Ishikawa (cell line): ENCODE results near the gene NEK8.
A peak's percentile ranks its signal among the peaks of the same experiment; 100 is the strongest.

Experiments
- CEBPB ChIP-seq: IDR thresholded peaks from 2 replicates; pipeline ENCODE4 v1.6.1; 2012
- CREB1 ChIP-seq: IDR thresholded peaks from 2 replicates; pipeline ENCODE4 v1.6.1; 2012; ENCODE audit warnings: low read depth
- EGR1 ChIP-seq: IDR thresholded peaks from 2 replicates; pipeline ENCODE4 v1.6.1; 2012
- EP300 ChIP-seq: IDR thresholded peaks from 2 replicates; pipeline ENCODE4 v1.6.1; 2012; ENCODE audit warnings: borderline replicate concordance
- FOXM1 ChIP-seq: IDR thresholded peaks from 2 replicates; pipeline ENCODE4 v1.6.1; 2012; ENCODE audit warnings: low read depth, borderline replicate concordance
- MAX ChIP-seq: IDR thresholded peaks from 2 replicates; pipeline ENCODE4 v1.6.1; 2012
- NFIC ChIP-seq: IDR thresholded peaks from 2 replicates; pipeline ENCODE4 v1.6.1; 2012
- RAD21 ChIP-seq: IDR thresholded peaks from 2 replicates; pipeline ENCODE4 v1.6.1; 2012; ENCODE audit warnings: low read depth
- TAF1 ChIP-seq: IDR thresholded peaks from 2 replicates; pipeline ENCODE4 v1.6.1; 2012; ENCODE audit warnings: low read depth, mild to moderate bottlenecking
- TCF12 ChIP-seq: IDR thresholded peaks from 2 replicates; pipeline ENCODE4 v1.6.1; 2012; ENCODE audit warnings: low read depth
- TEAD4 ChIP-seq: IDR thresholded peaks from 2 replicates; pipeline ENCODE4 v1.6.1; 2012
- USF1 ChIP-seq: IDR thresholded peaks from 2 replicates; pipeline ENCODE4 v1.6.1; 2012
- YY1 ChIP-seq: IDR thresholded peaks from 2 replicates; pipeline ENCODE4 v1.6.1; 2012; ENCODE audit warnings: low read depth
- ZBTB7A ChIP-seq: IDR thresholded peaks from 2 replicates; pipeline ENCODE4 v1.6.1; 2012; ENCODE audit warnings: low read depth
- TF ChIP-seq, protein P1 (sequence below): IDR thresholded peaks from 2 replicates; pipeline ENCODE4 v1.6.1; 2012; ENCODE audit warnings: low read depth, mild to moderate bottlenecking

NEK8 gene

DNA sequence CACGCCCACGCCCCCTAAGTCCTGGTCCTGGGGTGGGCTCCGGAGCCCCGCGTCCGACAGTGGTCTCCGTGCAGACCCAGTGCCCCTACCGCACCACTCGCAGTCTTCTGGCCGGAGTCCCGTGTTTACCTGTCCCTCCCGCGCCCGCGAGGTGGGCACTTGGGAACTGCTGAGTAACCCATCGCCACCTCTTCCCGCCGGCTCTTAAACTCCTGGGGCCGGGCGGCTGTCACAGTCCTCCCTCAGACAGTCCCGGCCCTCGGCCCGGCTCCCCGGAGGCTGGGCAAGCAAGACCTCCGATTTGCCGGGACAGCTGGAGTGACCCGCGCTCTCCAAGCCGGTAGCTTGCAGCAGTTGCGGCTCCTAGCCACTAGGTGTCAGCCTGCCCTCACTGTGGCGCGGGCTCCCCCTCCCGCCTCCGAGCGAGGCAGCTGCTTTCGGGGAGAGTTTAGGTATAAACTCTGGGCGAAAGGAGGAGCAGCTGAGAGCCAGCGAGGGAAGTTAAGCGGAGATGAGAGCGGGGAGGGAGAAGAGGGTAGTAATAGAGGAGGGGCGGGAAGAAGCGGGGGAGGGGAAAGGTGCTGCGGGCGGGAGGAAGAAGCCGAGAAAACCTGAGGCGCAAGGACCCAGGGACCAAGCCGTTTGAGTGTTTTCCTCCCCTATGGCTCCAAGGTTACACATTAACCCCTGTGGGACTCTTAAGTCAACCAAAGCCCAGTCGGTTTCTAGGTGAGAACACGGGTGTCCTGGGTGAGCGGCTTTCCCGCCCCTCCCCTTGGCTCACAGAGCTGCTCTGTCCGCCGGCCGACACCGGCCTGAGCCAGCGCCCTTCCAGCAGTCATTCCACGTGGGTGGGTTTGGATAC, 1.7 kb upstream of the NEK8 start:
- TF ChIP-seq FOXM1 (peak; percentile 33; the same call in 1 of the 2 replicates), ZBTB7A (peak; percentile 93), RAD21 (peak; percentile 99), CEBPB (no peak), TEAD4 (0 out of 2 replicates have a peak, but pooled peaks have one; percentile 12), NFIC (no peak; the same call in 1 of the 2 replicates), CREB1 (no peak), TAF1 (no peak), EGR1 (0 out of 2 replicates have a peak, but pooled peaks have one; percentile 15), MAX (peak; percentile 30; the same call in 1 of the 2 replicates), USF1 (0 out of 2 replicates have a peak, but pooled peaks have one; percentile 5), EP300 (no peak), YY1 (no peak), TCF12 (no peak; the same call in 1 of the 2 replicates)
- TF ChIP-seq, protein P1, sequence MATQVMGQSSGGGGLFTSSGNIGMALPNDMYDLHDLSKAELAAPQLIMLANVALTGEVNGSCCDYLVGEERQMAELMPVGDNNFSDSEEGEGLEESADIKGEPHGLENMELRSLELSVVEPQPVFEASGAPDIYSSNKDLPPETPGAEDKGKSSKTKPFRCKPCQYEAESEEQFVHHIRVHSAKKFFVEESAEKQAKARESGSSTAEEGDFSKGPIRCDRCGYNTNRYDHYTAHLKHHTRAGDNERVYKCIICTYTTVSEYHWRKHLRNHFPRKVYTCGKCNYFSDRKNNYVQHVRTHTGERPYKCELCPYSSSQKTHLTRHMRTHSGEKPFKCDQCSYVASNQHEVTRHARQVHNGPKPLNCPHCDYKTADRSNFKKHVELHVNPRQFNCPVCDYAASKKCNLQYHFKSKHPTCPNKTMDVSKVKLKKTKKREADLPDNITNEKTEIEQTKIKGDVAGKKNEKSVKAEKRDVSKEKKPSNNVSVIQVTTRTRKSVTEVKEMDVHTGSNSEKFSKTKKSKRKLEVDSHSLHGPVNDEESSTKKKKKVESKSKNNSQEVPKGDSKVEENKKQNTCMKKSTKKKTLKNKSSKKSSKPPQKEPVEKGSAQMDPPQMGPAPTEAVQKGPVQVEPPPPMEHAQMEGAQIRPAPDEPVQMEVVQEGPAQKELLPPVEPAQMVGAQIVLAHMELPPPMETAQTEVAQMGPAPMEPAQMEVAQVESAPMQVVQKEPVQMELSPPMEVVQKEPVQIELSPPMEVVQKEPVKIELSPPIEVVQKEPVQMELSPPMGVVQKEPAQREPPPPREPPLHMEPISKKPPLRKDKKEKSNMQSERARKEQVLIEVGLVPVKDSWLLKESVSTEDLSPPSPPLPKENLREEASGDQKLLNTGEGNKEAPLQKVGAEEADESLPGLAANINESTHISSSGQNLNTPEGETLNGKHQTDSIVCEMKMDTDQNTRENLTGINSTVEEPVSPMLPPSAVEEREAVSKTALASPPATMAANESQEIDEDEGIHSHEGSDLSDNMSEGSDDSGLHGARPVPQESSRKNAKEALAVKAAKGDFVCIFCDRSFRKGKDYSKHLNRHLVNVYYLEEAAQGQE: no peak

GRCh38 chr17:28729950-28730330, 1.4 kb downstream of the NEK8 start:
- TF ChIP-seq, protein P1: no peak
- TF ChIP-seq EP300: no peak

DNA sequence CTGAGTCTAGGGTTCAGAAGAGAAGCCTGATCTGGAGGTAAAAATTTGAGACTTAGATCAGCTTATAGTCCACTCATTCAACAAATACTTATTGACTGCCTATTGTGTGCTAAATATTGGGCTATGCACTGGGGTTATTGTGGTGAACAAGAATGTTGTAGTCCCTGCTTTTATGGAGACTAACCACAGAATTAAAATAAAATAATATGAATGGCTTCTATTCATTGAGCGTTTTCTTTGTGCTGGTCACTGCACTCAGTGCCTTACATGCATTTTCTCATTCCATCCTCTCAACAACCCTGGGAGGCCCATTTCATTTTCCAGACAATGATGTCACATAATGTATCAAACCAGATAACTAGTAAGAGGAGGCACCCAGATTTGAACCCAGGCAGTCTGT, 4.8 kb downstream of the NEK8 start:
- no peak for TF ChIP-seq ZBTB7A
- TF ChIP-seq EGR1: no peak
- TF ChIP-seq YY1: no peak
- TF ChIP-seq NFIC: no peak
- TF ChIP-seq CREB1: no peak
- TF ChIP-seq, protein P1: no peak

DNA sequence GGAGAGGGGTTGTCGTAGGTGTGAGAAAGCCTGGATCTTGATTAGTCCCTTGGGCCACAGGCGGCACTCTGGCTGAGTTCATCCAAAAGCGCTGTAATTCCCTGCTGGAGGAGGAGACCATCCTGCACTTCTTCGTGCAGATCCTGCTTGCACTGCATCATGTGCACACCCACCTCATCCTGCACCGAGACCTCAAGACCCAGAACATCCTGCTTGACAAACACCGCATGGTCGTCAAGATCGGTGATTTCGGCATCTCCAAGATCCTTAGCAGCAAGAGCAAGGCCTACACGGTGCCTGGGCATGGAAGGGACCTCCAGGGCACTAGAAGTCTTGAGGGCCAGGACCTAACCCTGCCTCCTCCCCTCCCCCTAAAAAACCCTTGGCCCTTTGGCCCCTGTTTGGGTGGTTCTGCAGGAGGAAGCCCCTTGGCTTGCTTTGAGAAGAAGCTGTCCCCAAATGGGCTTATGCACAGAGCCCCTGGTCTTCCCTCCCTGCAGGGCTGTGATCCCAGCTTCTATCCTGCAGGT, 6.2 kb downstream of the NEK8 start:
- TF ChIP-seq EP300 (no peak), FOXM1 (no peak), TEAD4 (no peak), MAX (no peak), EGR1 (no peak), TAF1 (no peak), USF1 (no peak), ZBTB7A (no peak), NFIC (no peak), RAD21 (no peak), CEBPB (no peak)
- TF ChIP-seq, protein P1: no peak
